Retinal pigment epithelial cell (primary cell): Measurements from ENCODE around the gene HSDL1.

ENCODE experiments used
- DNase-seq: peaks from one replicate; pipeline ENCODE4 v3.0.0-alpha.2; 2010; ENCODE audit warnings: low read depth
- H3K4me3 ChIP-seq: 2 replicates; pipeline ENCODE4 v1.5.1; 2011; ENCODE audit warnings: mild to moderate bottlenecking, low read length, control low read depth, moderate library complexity
- CTCF ChIP-seq: conservative IDR thresholded peaks from 2 replicates; pipeline ENCODE4 v1.5.1; 2011; ENCODE audit warnings: low read depth, low read length, control low read depth, inconsistent platforms

Gene HSDL1

DNA sequence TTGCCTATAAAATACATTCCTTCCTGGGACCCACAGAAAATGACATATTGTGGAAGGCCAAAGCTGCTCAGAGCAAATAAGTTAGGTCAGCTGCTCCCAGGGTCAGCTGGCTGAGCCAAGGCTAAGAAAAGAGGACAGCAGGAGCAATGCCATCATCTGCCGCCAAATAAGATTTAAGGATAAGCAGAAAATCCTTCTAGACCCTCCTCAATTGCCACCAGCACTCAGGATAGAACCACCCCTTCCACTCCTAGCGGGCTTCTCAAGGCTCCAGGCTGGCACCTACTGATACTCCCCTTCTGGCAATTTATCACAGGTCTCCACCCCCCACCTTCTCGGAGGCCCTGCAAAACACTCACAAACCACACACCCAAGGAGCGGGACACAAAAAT is 51.1 kb downstream of the HSDL1 start:
- DNase-seq: no peak
- TF ChIP-seq CTCF: no peak
- no peak overlapping the region for H3K4me3 ChIP-seq

DNA sequence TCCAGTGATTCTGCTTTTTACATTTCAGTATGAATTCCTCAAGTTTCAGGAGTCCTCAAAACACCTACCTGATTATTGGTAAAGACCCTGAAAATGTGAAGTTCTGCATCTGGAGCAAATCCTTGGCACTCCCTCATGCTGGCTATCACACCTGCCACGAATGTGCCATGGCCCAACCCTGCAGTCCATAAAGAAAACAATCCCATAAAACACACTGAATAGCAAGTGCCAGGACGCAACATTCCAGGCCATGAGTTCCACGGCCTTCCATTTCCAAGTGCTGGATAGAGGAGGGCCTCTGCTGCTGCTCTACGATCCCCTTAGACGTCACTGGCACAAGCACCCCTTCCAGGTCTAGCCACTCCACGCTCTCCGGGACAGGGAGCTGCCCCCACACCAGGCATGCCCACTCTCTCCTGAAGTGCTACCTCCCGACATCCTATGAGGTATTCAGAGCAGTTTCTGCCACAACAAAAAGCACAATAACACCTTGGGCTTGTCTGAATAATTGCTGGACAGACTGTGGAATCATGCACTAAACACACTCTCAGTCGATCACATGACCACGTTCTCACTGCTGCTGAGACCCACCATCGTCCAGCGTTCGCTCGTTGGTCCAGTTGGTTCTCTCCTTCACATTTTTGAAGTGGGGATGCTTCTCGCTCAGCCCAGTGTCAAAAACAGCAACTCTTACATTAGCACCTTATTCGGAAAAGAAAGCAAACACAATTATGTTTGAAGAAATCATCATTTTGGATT is 51.7 kb downstream of the HSDL1 start:
- TF ChIP-seq CTCF: no peak

GRCh38 chr16:84091460-84091859 is 53.5 kb downstream of the HSDL1 start:
- no peak for DNase-seq
- no peak for TF ChIP-seq CTCF
- no peak overlapping the region for H3K4me3 ChIP-seq

More for the DNA sequence above, 51.7 kb downstream of the HSDL1 start:
- DNase-seq: no peak
- H3K4me3 ChIP-seq: no peak overlapping the region

GRCh38 chr16:84090211-84090610 is 54.8 kb downstream of the HSDL1 start:
- TF ChIP-seq CTCF: no peak
- DNase-seq: no peak
- H3K4me3 ChIP-seq: no peak overlapping the region

- DNase-seq: no peak
- no peak overlapping the region for H3K4me3 ChIP-seq
- TF ChIP-seq CTCF: peak; percentile 9
Measured at GRCh38 chr16:84088695-84089395, 56.1 kb downstream of the HSDL1 start.

GRCh38 chr16:84087466-84088151 is 57.4 kb downstream of the HSDL1 start:
- no peak overlapping the region for H3K4me3 ChIP-seq
- TF ChIP-seq CTCF: no peak
- no peak for DNase-seq

- no peak for DNase-seq
- no peak overlapping the region for H3K4me3 ChIP-seq
- no peak for TF ChIP-seq CTCF
Measured at GRCh38 chr16:84087001-84087400, 58.0 kb downstream of the HSDL1 start.
